Subcutaneous adipose tissue (tissue), 4 donors: ENCODE measurements around the gene OASL. TPM values are rescaled to one million over a fixed set of nuclear protein-coding genes. Genes with fewer than 3 reads are reported as not detected.

ENCODE experiments used
- CTCF ChIP-seq: fragments of 450-650 bp; IDR thresholded peaks from one replicate; pipeline ENCODE4 v1.5.1; 2016; ENCODE audit warnings: low read depth, mild to moderate bottlenecking, control low read depth, antibody characterized with exemption, moderate library complexity
- total RNA-seq, 4 donors: library from RNA; depleted of rRNA; stranded (reverse); fragments of >200 nt; gene quantifications; one replicate each; pipeline ENCODE4 v1.1.0, GENCODE V29; 2016

Gene OASL
- total RNA-seq, 4 donors from 2014 or later: 0.22 to 4.1 (median 1.4) TPM

- no peak for TF ChIP-seq CTCF
Measured at GRCh38 chr12:120983759-120984158, 55.3 kb downstream of the OASL start.

GRCh38 chr12:120982659-120983058, 56.4 kb downstream of the OASL start:
- no peak for TF ChIP-seq CTCF

- TF ChIP-seq CTCF: no peak
Measured at GRCh38 chr12:120981407-120981941, 57.6 kb downstream of the OASL start.

- TF ChIP-seq CTCF: no peak
Measured at GRCh38 chr12:120980800-120981368, 58.2 kb downstream of the OASL start.

- TF ChIP-seq CTCF: no peak
Measured at GRCh38 chr12:120979862-120980696, 59.0 kb downstream of the OASL start.

- no peak for TF ChIP-seq CTCF
Measured at GRCh38 chr12:120979220-120979861, 59.7 kb downstream of the OASL start.
